ENCODE measurements around the gene RFNG.

RFNG gene

GRCh38 chr17:82025401-82026107, 26.1 kb downstream of the RFNG start:
- no peak for DNase-seq (ENCODE audit: low spot score)

DNA sequence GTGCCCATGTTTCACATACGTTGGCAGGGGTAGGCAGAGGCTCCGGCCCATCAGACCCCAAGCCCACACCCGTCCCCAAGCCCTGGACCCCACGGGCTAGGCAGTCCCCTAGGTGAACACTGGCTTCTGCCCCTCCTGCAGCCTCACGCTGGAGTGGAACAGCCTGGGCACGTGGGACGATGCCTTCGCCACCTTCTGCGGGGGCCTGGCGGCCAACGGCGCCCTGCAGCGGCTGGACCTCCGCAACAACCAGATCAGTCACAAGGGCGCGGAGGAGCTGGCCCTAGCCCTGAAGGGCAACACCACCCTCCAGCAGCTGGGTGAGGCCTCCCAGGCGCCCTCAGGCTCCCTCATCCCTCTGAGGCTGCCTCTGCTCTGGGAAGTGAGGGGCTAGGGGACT, 26.8 kb downstream of the RFNG start:
- no peak for DNase-seq (ENCODE audit: low spot score)

GRCh38 chr17:82023447-82024241, 28.0 kb downstream of the RFNG start:
- peak; percentile 66 for DNase-seq (ENCODE audit: low spot score)

GRCh38 chr17:82022981-82023446, 28.6 kb downstream of the RFNG start, which contains the start of gene LRRC45:
Gene LRRC45 (plus strand): TSS chr17:82023305. CDS start chr17:82023644, 339 bp downstream.
- peak; percentile 99 for DNase-seq (ENCODE audit: low spot score)

GRCh38 chr17:82022310-82022980, 29.2 kb downstream of the RFNG start, which contains the start of gene CENPX:
Gene CENPX (minus strand): TSS chr17:82022878. CDS start chr17:82022861, 17 bp downstream.
- DNase-seq (ENCODE audit: low spot score): peak; percentile 59

DNA sequence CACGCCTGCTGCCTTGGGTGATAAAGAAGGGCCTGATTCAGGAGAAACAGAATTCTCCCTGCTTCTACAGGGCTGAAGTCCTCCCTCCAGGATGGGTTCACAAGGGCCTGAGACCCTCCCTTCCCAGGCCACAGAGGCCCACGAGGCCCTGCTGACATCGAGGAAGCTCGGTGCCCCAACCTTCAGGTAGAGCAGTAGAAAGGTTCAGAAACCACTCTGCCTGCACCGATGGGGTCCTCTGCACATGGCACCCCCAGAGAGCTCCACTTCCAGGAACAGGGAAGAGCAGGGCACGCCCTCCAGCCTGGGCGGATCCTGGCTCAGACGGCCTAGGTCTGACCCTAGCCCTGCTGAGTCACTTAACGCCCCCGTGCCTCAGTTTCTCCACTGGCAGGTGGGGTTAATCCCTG, 29.7 kb downstream of the RFNG start:
- DNase-seq (ENCODE audit: low spot score): no peak

DNA sequence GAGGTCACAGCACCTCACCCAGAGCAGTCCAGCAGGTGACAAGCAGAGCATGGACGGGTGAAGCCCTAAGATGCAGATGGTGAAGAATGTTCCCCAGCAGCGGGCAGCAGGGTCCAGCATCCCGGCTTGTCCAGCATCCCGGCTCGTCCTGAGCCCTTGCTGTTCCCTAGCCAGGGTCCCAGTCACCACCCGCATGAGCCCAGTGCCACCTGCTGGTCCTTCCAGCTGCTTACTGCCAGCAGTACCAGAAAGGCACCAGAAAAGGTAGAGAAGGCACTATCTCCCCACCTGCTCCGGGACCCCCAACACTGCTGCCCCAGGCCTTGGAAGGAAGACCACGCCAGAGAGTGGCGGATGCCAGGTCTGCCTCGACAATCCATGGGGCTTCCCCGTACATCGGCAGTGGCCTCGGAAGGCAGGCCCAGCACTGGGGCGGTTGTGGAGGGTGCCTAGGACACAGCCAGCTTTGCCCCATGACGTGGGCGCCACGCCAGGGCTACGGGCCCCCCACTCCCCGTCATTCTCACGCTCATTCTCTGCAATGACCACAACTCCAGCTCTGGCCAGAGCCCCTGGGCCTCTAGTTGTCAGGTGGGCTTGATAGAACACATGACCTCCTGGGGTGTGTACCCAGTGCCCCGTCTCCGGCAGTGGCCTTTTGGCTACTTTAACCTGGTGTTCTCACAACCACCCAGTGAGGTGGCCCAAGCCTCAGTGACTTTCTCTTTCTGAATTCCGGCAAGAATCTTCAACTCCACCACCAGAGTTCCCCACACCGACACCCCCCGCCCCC, 30.3 kb downstream of the RFNG start:
- peak; percentile 84 for DNase-seq (ENCODE audit: low spot score)

GRCh38 chr17:82020572-82021106, 31.0 kb downstream of the RFNG start:
- DNase-seq (ENCODE audit: low spot score): no peak

- peak; percentile 89 for DNase-seq (ENCODE audit: low spot score)
Observed at GRCh38 chr17:82019690-82020571, 31.7 kb downstream of the RFNG start.

- DNase-seq (ENCODE audit: low spot score): no peak
Observed at GRCh38 chr17:82018989-82019689, 32.5 kb downstream of the RFNG start.

DNA sequence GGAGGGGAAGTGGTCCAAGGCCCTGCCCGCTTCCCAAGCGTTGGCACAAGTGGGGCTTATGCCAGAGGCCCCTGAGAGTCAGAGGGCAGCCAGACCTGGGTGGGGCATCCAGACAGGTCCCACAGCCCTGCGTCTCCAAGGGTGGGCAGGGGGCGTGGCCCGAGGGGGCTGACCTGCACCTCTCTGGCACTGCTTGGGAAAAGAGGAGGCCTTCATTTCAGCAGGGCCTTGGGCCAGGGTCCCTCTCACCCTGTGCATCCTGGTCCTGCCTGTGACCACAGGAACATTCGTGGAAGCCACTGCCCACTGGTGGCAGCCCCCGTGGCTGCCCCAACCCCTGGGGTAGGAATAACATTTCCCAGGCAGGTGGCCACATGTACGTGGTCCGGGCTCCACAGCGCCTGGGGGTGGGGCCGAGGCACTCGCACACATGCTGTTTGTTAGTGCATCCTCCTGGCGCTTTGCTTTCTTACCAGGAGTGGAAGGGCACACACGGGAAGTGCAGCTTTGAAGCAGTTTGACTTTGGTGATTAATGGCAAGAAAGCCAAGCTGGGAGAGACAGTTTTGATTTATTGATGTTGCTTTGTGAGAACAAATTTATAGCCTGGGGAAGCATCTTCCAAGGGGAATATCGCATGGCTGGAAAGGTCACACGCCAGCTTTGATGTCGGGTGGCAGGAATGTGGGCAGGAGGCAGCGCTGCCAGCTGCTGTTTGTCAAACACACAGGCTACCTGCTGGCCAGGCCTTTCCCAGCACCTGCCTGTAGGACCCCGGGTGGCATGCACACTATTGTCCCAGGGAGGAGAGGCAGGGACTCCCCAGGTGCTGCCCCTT, 33.2 kb downstream of the RFNG start:
- DNase-seq (ENCODE audit: low spot score): no peak

DNA sequence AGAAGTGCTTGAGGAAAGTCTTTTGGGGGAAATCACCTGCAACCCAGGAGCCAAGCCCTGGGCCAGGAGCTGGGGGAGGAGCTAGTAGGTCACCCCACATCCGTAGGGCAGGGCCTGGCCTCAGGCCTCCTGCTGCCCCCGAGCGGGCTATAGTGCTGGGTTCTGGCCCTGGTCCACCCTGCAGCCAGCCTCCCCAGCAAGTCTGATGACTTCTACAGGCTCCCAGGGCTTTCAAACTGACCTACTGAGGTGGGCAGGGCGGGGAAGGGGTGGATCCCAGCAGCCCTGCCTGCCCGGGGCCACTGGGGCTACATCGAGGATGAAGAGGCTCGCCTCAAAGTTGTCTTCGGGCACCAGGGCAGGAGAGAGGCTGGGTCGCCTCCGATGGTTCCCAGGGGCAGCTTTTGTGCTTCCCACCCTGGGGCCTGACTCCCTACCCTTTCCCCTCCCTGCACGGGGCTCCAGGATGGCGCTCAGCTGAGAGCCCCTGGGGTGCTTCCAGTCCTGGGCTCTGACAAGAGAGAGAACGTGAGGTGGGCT, 33.9 kb downstream of the RFNG start:
- DNase-seq (ENCODE audit: low spot score): no peak

DNA sequence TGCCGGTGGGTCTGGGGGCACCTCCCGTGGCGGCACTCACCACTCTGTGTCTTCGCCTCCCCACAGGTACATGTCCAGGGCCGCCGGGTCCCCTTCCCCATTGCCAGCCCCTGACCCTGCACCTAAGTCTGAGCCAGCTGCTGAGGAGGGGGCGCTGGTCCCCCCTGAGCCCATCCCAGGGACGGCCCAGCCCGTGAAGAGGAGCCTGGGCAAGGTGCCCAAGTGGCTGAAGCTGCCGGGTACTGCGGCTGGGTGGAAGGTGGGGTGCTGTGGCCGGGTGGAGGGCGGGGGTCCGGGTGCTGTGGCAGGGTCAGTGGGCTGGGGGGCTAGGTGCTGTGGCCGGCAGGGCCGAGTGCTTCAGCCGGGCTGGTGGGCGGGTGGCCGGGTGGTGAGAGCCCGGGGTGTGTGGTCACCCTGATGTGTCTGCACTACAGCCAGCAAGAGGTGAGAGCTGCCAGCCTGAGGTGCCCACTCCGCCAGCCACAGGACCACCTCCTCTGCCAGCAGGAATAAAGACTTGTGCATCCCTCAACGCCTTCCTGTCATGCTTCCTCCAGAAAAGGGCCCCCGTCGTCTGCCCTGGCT, 34.6 kb downstream of the RFNG start:
- DNase-seq (ENCODE audit: low spot score): no peak

DNA sequence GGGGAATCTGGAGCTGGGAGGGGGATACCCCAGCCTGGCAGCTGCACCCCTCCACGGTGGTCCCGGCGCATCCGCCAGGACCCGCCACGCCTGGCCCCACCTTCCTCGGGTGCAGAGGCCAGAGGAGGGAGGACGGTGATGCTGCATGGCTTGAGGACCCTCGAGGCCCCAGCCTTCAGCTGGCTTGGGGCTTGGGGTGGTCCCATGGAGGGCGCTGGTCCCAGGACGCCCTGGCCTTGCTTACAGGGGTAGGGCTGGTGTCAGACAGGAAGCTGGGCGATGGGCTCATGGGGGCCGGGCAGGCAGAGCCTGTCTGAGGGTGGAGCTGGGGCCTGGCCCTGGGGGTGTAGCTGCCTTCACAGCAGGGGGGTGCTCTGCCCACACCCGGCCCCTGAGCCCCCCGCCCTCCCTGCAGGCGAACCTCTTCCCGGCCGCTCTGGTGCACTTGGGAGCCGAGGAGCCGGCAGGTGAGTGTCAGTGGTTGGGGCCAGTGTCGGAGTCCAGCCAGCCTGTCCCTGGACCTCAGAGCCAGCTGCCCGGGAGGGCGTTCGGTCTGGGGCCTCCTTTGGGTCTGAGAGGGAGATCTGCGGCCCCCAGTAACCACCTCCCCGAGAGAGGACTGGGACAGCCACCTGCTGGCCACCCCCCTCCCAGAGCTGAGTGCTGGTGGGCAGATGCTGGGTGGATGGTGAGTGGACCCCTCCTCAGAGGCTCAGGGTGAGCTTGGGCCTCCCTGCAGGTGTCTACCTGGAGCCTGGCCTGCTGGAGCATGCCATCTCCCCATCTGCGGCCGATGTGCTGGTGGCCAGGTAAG, 35.3 kb downstream of the RFNG start:
- no peak for DNase-seq (ENCODE audit: low spot score)

DNA sequence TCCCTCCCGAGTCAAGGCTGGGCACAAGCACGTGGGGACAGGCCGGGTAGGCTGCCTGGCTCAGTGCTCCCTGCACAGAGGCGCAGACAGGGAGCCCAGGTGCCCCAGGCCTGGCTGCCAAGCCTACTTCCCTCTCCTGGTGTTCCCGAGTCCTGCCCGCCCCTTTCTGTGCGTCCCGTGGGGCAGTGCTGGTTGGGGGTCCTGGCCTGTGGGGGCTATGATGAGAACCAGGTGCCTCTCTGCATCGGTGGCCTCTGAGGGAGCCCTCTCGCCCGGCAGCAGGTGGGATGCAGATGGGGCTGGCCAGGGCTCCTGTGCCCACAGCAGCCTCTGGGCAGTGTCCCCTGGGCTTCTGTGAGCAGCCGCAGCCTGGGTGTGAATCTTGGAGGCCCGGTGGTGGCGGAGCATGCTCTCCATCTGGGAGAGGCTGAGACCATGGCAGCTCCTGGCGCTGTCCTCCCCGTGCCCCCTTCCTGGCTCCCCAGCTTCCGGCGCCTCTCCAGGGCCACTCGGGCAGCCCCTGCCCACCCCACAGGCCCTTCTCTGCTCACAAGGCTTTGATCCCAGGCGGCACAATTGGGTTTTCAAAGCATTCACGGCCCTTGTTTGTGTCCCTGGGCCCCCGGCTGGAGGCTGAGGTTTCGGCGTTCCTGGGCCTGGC, 36.2 kb downstream of the RFNG start:
- DNase-seq (ENCODE audit: low spot score): no peak

DNA sequence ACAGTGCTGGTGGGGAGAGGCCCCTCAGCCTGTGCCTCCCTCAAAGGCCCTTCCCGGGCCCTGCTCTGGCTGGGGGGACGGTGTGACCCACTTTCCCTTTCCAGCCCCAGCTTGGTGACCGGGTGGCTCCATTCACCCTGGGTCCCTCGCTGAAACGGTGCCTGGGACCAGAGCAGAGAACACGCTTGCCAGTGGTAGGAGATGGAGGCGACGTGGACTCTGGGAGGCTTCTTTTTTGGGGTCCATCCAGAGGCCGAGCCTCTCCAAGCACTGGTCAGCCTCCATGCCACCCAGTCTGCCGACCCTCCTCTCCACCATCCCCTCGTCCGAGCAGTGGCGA, 36.7 kb downstream of the RFNG start:
- DNase-seq (ENCODE audit: low spot score): no peak

DNA sequence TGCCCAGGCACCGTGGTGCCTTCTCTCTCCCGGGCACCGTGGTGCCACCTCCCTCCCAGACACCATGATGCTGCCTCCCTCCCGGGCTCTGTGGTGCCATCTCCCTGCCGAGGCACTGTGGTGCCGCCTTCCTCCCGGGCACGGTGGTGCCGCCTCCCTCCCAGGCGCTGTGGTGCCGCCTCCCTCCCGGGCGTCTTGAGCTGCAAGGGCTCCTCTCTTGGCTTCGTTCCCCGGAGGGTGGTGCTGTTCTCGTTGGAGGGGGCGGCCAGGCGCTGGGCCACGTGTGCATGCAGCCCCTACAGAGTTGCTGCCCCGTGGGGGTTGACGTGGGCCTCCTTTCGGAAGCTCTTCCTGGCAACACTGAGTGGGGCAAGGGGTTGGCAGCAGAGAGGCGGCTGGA, 37.2 kb downstream of the RFNG start:
- no peak for DNase-seq (ENCODE audit: low spot score)

All from D341Med (cell line).